ENCODE results near the gene EXOC6.
A peak's percentile ranks its signal among the peaks of the same experiment; 100 is the strongest.

DNA sequence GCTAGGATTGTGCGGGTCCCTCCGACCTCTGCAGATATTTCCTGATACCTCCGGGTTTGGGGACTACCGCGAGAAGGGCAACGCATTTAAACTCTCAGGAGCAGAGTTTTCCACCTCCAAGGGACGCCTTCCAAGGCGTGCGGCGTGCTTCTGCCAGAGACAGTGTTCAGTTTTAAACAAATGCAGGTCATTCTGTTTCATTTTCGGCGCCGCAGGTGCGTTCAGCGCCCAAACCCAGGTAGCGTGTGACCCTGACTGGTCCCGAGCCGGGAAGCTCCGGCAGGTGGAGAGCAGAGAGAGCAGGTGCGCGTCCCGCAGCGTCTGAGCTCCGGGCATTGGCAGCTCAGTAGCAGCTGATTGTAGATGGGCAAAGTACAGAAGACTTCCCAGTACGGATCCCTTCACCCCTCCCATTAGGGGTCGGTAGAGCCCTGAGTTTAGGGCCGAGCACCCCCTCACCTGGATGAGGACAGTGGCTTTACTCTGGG, 223.9 kb downstream of the EXOC6 start:
- TF ChIP-seq CTCF (IDR thresholded peaks at IDR 0.05; ENCODE audit: low read depth, low read length, poor library complexity, severe bottlenecking) (no peak), EZH2phosphoT487 (IDR thresholded peaks at IDR 0.05; ENCODE audit: borderline replicate concordance, low read length) (peak; percentile 96)

Measured in DOHH2 (cell line).